H9 (cell line): ENCODE data around the gene APOLD1. TPM values are rescaled to one million over a fixed set of nuclear protein-coding genes. Genes with fewer than 3 reads are reported as not detected.
A peak's percentile ranks its signal among the peaks of the same experiment; 100 is the strongest.

Experiments
- DNase-seq: peaks from one replicate; pipeline ENCODE4 v3.0.0-alpha.2; 2017
- H2AFZ ChIP-seq: one replicate; pipeline ENCODE4 v1.6.1; 2013; ENCODE audit warnings: mild to moderate bottlenecking, low read length, control low read depth, moderate library complexity
- H2AK5ac ChIP-seq: 2 replicates; pipeline ENCODE4 v1.6.1; 2013; ENCODE audit warnings: low read length, control low read depth, mixed read lengths; ENCODE audit not compliant: insufficient read length
- H2BK120ac ChIP-seq: one replicate; pipeline ENCODE4 v1.6.1; 2013; ENCODE audit warnings: low read depth, mild to moderate bottlenecking, low read length, control low read depth, inconsistent platforms; ENCODE audit not compliant: poor library complexity, severe bottlenecking
- H2BK12ac ChIP-seq: 2 replicates; pipeline ENCODE4 v1.6.1; 2013; ENCODE audit warnings: low read length, control low read depth, mixed read lengths, low read depth; ENCODE audit not compliant: insufficient read length
- H2BK15ac ChIP-seq: 2 replicates; pipeline ENCODE4 v1.6.1; 2013; ENCODE audit warnings: low read depth, low read length, control low read depth
- H2BK20ac ChIP-seq: one replicate; pipeline ENCODE4 v1.6.1; 2013; ENCODE audit warnings: low read depth, mild to moderate bottlenecking, low read length, control low read depth, inconsistent platforms; ENCODE audit not compliant: poor library complexity, severe bottlenecking
- H2BK5ac ChIP-seq: 2 replicates; pipeline ENCODE4 v1.6.1; 2013; ENCODE audit warnings: low read length, control low read depth, mixed read lengths; ENCODE audit not compliant: insufficient read length
- H3K14ac ChIP-seq: 2 replicates; pipeline ENCODE4 v1.6.1; 2013; ENCODE audit warnings: low read length, control low read depth; ENCODE audit not compliant: insufficient read depth
- H3K18ac ChIP-seq: 2 replicates; pipeline ENCODE4 v1.6.1; 2013; ENCODE audit warnings: low read depth, mild to moderate bottlenecking, mixed read lengths, low read length, control low read depth; ENCODE audit not compliant: insufficient read length
- H3K23ac ChIP-seq: 2 replicates; pipeline ENCODE4 v1.6.1; 2013; ENCODE audit warnings: low read length, control low read depth, mixed read lengths, low read depth; ENCODE audit not compliant: insufficient read length
- H3K23me2 ChIP-seq: 2 replicates; pipeline ENCODE4 v1.6.1; 2013; ENCODE audit warnings: low read depth, mild to moderate bottlenecking, mixed read lengths, low read length, control low read depth; ENCODE audit not compliant: insufficient read length, poor library complexity, severe bottlenecking
- H3K27ac ChIP-seq: 2 replicates; pipeline ENCODE4 v1.5.1; 2013; ENCODE audit warnings: low read length, control low read depth, mixed read lengths, low read depth; ENCODE audit not compliant: insufficient read length
- H3K27me3 ChIP-seq: 2 replicates; pipeline ENCODE4 v1.6.1; 2013; ENCODE audit warnings: low read length, control low read depth, inconsistent platforms; ENCODE audit not compliant: insufficient read depth
- H3K4ac ChIP-seq: 2 replicates; pipeline ENCODE4 v1.6.1; 2013; ENCODE audit warnings: low read depth, mild to moderate bottlenecking, control low read depth, inconsistent platforms, low read length, moderate library complexity
- H3K4me1 ChIP-seq: 2 replicates; pipeline ENCODE4 v1.6.1; 2013; ENCODE audit warnings: low read length, control low read depth, inconsistent platforms; ENCODE audit not compliant: insufficient read depth
- H3K4me2 ChIP-seq: 2 replicates; pipeline ENCODE4 v1.6.1; 2013; ENCODE audit warnings: low read length, control low read depth, mixed read lengths; ENCODE audit not compliant: insufficient read length, insufficient read depth
- H3K56ac ChIP-seq: 2 replicates; pipeline ENCODE4 v1.6.1; 2013; ENCODE audit warnings: low read depth, mild to moderate bottlenecking, mixed read lengths, low read length, control low read depth; ENCODE audit not compliant: insufficient read length
- H3K79me1 ChIP-seq: 2 replicates; pipeline ENCODE4 v1.6.1; 2013; ENCODE audit warnings: low read depth, mild to moderate bottlenecking, moderate library complexity, low read length, control low read depth, inconsistent platforms; ENCODE audit not compliant: insufficient read depth, poor library complexity, severe bottlenecking
- H3K79me2 ChIP-seq: 2 replicates; pipeline ENCODE4 v1.6.1; 2013; ENCODE audit warnings: low read length, control low read depth, inconsistent platforms; ENCODE audit not compliant: insufficient read depth
- H3K9ac ChIP-seq: 2 replicates; pipeline ENCODE4 v1.6.1; 2013; ENCODE audit warnings: low read length, control low read depth, mixed read lengths; ENCODE audit not compliant: insufficient read length; ENCODE audit errors: extremely low read depth
- H3K9me3 ChIP-seq: one replicate; pipeline ENCODE4 v1.6.1; 2013; ENCODE audit warnings: low read depth, low read length, inconsistent platforms; ENCODE audit not compliant: control insufficient read depth
- H3T11ph ChIP-seq: one replicate; pipeline ENCODE4 v1.6.1; 2013; ENCODE audit warnings: mild to moderate bottlenecking, low read length, control low read depth, inconsistent platforms
- H4K20me1 ChIP-seq: one replicate; pipeline ENCODE4 v1.6.1; 2013; ENCODE audit not compliant: control insufficient read depth, insufficient read length, insufficient read depth
- H4K5ac ChIP-seq: 2 replicates; pipeline ENCODE4 v1.6.1; 2013; ENCODE audit warnings: low read depth, mild to moderate bottlenecking, mixed read lengths, low read length, control low read depth; ENCODE audit not compliant: insufficient read length
- H4K8ac ChIP-seq: replicated peaks from 2 replicates; pipeline ENCODE4 v1.6.1; 2013; ENCODE audit warnings: low read length, control low read depth, mixed read lengths, low read depth; ENCODE audit not compliant: insufficient read length
- H4K91ac ChIP-seq: 2 replicates; pipeline ENCODE4 v1.6.1; 2013; ENCODE audit warnings: low read depth, mild to moderate bottlenecking, moderate library complexity, mixed read lengths, low read length, control low read depth; ENCODE audit not compliant: insufficient read length
- H3K27ac Mint-ChIP-seq, 3 experiments: 2 replicates in 2 of 3; 3 replicates in 1 of 3; pipeline ENCODE4 v1.8.0; 2020 to 2021; ENCODE audit warnings: mixed read lengths in 3 of 3, mild to moderate bottlenecking in 1 of 3, moderate library complexity in 1 of 3
- H3K27me3 Mint-ChIP-seq: 2 replicates; pipeline ENCODE4 v1.8.0; 2021; ENCODE audit warnings: low read depth, mild to moderate bottlenecking, moderate library complexity, mixed read lengths
- H3K36me3 Mint-ChIP-seq, 3 experiments: 2 replicates in 2 of 3; 3 replicates in 1 of 3; pipeline ENCODE4 v1.8.0; 2020 to 2021; ENCODE audit warnings: low read depth in 3 of 3, mixed read lengths in 3 of 3; ENCODE audit not compliant: insufficient read depth in 1 of 3
- H3K4me1 Mint-ChIP-seq, 2 experiments: 2 replicates each; pipeline ENCODE4 v1.8.0; 2020; ENCODE audit warnings: mixed read lengths in 2 of 2
- H3K4me3 Mint-ChIP-seq, 2 experiments: 2 replicates in 1 of 2; 3 replicates in 1 of 2; pipeline ENCODE4 v1.8.0; 2020 to 2021; ENCODE audit warnings: mild to moderate bottlenecking in 2 of 2, mixed read lengths in 2 of 2, moderate library complexity in 1 of 2
- H3K9me3 Mint-ChIP-seq, 2 experiments: 2 replicates in 1 of 2; 3 replicates in 1 of 2; pipeline ENCODE4 v1.8.0; 2020; ENCODE audit warnings: mild to moderate bottlenecking in 2 of 2, mixed read lengths in 2 of 2, moderate library complexity in 1 of 2
- WGBS: extraction: QIAGEN DNeasy Blood & Tissue Kit; methylation state at CpG from one replicate; pipeline ENCODE4 v1.1.7; 2013; ENCODE audit warnings: missing lambda C conversion rate, low lambda C conversion rate, mixed read lengths; ENCODE audit not compliant: insufficient read length; ENCODE audit errors: extremely low coverage; 5-methylcytosine and 5-hydroxymethylcytosine counted together
- total RNA-seq: library from RNA; stranded (reverse); gene quantifications from 2 replicates; pipeline ENCODE4 v1.2.1, GENCODE V29; 2021
- TF ChIP-seq, protein P1 (sequence below): fragments of 200-600 bp; sonication (generic); conservative IDR thresholded peaks from 3 replicates; pipeline ENCODE4 v1.8.0; 2021; ENCODE audit warnings: antibody characterized with exemption, mild to moderate bottlenecking

APOLD1 gene
- total RNA-seq, 1 experiment from 2014 or later: 0.48 TPM

DNA sequence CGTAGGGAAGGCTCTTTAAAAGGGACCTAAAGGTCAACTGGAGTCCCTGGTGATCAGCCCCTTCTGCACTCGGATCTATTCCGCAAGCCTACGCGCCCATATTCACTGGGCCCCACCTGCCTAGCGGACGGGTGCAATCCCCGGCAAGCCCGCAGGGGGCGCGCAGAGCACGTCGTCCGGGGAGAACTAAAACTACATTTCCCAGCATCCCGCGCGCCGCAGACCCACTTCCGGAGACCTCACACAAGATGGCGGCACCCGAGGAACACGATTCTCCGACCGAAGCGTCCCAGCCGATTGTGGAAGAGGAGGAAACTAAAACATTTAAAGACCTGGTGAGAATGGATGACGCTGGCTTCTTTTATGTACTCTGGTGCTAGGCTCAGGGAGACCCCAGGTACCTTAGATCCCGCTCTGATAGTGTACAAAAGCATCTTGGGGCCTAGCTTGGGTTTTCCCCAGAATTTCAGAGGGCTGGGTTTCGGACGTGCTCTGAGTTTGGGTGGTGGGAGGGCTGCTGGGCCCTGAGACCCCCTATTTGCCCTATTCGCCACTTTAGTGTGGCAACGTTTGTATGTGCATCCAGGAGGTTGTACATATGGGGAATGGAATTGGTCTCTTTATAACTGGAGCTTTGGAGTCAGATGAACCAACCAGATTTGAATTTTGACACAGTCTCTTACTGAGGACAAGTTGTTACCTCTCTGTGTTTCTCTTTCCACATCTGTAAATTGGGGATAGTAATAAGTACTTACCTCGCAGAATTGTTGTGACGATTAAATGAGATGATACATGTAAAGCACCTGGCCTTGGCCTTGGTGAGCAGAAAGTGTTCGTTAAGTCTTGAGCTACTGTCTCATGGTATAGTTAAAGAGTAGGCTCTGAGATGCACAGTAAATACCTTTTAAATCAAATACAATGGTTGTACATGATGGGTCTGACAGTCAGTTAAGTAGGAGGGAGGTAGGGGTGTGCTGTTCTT is 28.0 kb downstream of the APOLD1 start, which contains the start of gene DDX47:
Gene DDX47 (plus strand): TSS at position 227 of the 982 bp plus-strand sequence. CDS start 22 bp downstream, at position 249.
- peaks cover 15 to 25% of the 10 kb centered on the region in 2 experiments for H3K4me1 Mint-ChIP-seq
- H3K27ac ChIP-seq: no peak within 1 kb of the TSS
- no peaks in the 10 kb centered on the region for H3K27me3 Mint-ChIP-seq
- no peak within 1 kb of the TSS for H2BK120ac ChIP-seq
- H3K79me2 ChIP-seq: peaks cover 11% of the 10 kb centered on the region; the same call in 1 of the 2 replicates
- no peak within 1 kb of the TSS for H2BK20ac ChIP-seq
- H3K79me1 ChIP-seq: peaks cover 6% of the 10 kb centered on the region
- peak within 1 kb of the TSS; percentile 84 to 98 for H3K4me3 Mint-ChIP-seq
- DNase-seq: peak; percentile 97
- no peak within 1 kb of the TSS for H3T11ph ChIP-seq
- no CpG with 5 or more reads among the region's 35 CpGs for WGBS
- H2AK5ac ChIP-seq: no peak within 1 kb of the TSS
- H3K27ac Mint-ChIP-seq: peak within 1 kb of the TSS; percentile 95 to 98 (median 96)
- no peak within 1 kb of the TSS for H2BK15ac ChIP-seq
- H3K9ac ChIP-seq: peak within 1 kb of the TSS; percentile 93
- H3K9me3 ChIP-seq: no peaks in the 10 kb centered on the region
- no peak within 1 kb of the TSS for H2BK5ac ChIP-seq
- H3K23me2 ChIP-seq: peaks cover 3% of the 10 kb centered on the region
- H3K23ac ChIP-seq: no peak within 1 kb of the TSS
- H4K5ac ChIP-seq: no peak within 1 kb of the TSS
- no peaks in the 10 kb centered on the region for H4K20me1 ChIP-seq
- no peak within 1 kb of the TSS for H2AFZ ChIP-seq
- H4K8ac ChIP-seq: no peak within 1 kb of the TSS
- H3K18ac ChIP-seq: peak within 1 kb of the TSS; percentile 31
- no peak within 1 kb of the TSS for H3K4ac ChIP-seq
- no peak within 1 kb of the TSS; the same call in 1 of the 2 replicates for H3K14ac ChIP-seq
- H3K4me2 ChIP-seq: peak within 1 kb of the TSS; percentile 89
- peaks cover 8 to 29% (median 22%) of the 10 kb centered on the region in 3 experiments; a peak in 6 of 7 replicates for H3K36me3 Mint-ChIP-seq
- H3K9me3 Mint-ChIP-seq: peaks cover 0 to 5% of the 10 kb centered on the region in 2 experiments; a peak in 1 of 5 replicates
- H3K4me1 ChIP-seq: no peaks in the 10 kb centered on the region
- H3K56ac ChIP-seq: no peak within 1 kb of the TSS
- no peak within 1 kb of the TSS for H2BK12ac ChIP-seq
- H3K27me3 ChIP-seq: no peaks in the 10 kb centered on the region
- H4K91ac ChIP-seq: no peak within 1 kb of the TSS
- TF ChIP-seq, protein P1, sequence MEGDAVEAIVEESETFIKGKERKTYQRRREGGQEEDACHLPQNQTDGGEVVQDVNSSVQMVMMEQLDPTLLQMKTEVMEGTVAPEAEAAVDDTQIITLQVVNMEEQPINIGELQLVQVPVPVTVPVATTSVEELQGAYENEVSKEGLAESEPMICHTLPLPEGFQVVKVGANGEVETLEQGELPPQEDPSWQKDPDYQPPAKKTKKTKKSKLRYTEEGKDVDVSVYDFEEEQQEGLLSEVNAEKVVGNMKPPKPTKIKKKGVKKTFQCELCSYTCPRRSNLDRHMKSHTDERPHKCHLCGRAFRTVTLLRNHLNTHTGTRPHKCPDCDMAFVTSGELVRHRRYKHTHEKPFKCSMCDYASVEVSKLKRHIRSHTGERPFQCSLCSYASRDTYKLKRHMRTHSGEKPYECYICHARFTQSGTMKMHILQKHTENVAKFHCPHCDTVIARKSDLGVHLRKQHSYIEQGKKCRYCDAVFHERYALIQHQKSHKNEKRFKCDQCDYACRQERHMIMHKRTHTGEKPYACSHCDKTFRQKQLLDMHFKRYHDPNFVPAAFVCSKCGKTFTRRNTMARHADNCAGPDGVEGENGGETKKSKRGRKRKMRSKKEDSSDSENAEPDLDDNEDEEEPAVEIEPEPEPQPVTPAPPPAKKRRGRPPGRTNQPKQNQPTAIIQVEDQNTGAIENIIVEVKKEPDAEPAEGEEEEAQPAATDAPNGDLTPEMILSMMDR: peak; percentile 94
